GM12874 (cell line): Measurements from ENCODE around the gene RFX4.

Source experiments
- CTCF ChIP-seq: IDR thresholded peaks from 2 replicates; pipeline ENCODE4 v1.5.1; 2011; ENCODE audit warnings: low read depth, mild to moderate bottlenecking, control low read depth, low read length, moderate library complexity; ENCODE audit not compliant: insufficient read depth

The RFX4 gene

GRCh38 chr12:106704081-106704480 lies 121.3 kb downstream of the RFX4 start:
- no peak for TF ChIP-seq CTCF

- TF ChIP-seq CTCF: no peak
Measured at GRCh38 chr12:106705971-106706370, 123.2 kb downstream of the RFX4 start.

- no peak for TF ChIP-seq CTCF
Measured at GRCh38 chr12:106709068-106709511, 126.3 kb downstream of the RFX4 start.

- no peak for TF ChIP-seq CTCF
Measured at GRCh38 chr12:106710143-106710893, 127.5 kb downstream of the RFX4 start.

- no peak for TF ChIP-seq CTCF
Measured at GRCh38 chr12:106711316-106711715, 128.5 kb downstream of the RFX4 start.

- no peak for TF ChIP-seq CTCF
Measured at GRCh38 chr12:106712768-106713167, 130.0 kb downstream of the RFX4 start.

GRCh38 chr12:106714926-106715325 lies 132.1 kb downstream of the RFX4 start:
- TF ChIP-seq CTCF: no peak
